GM18520 (cell line): Measurements from ENCODE around the gene CEP131.

Experiments
- ATAC-seq: cut with Tn5 transposase; IDR thresholded peaks from one replicate; pipeline ENCODE4 v1.9.1; 2021; ENCODE audit not compliant: unreplicated experiment

Gene CEP131

DNA sequence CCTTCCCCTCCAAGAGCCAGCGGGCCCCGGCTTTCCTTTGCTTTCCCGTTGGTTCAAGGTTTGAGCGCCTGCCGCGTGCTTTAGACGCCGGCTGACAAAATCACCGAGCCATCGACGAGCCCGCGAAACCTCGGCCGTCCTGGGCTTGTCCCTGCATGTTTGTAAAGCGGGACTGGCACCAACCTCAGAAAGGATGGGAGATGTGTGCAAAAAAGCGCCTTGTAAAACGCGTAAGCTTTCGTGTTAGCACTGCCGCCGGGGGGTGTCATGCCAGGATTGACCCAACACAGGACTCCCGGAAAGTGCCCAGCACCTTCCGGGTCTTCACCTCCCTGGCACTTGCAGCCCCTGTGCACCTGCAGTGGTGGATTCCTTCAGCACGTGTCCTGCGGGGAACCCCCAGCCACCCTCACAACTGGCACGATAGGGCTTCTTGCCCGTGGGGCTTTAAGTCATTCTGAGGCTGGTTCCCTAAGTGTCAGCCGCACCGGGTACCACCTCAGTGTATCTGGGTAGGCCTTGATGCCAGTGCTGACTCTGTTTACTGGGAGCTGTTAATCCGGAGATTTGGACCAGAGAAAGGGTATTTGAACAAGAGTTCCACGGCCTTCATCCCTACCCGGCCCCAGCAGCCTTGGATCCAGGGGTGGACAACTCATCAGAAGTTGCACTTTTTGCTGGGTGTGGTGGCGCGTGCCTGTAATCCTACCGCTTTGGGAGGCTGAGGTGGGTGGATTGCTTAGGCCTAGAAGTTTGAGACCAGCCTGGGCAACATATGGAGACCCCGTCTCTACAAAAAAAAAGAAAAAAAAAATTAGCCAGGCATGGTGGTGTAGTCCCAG is 17.2 kb upstream of the CEP131 start:
- ATAC-seq = no peak

GRCh38 chr17:81238815-81239713 is 16.3 kb upstream of the CEP131 start, which contains the start of the genes NDUFAF8 and TEPSIN:
Gene NDUFAF8, plus strand, starts transcription at chr17:81239318. Its CDS starts 46 bp downstream, at chr17:81239364.
Gene TEPSIN, minus strand, starts transcription at chr17:81239055. Its CDS starts 22 bp downstream, at chr17:81239033.
- ATAC-seq = peak; percentile 95

DNA sequence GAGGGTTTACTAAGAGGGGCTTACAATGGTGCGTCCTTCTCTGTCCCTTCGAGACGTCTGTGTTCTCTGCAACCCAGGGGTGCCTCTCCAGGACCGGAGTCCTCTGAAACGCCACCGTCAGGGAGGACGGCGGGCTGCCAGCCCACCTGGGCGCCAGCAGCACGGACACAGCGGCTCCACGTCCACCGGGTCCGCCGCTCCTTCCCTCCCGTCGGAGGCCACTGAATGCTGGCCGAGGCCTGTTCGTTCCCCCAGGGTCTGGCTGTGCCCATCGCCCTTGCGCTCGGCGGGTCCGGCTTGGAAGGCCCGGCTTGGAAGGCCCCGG is 15.7 kb upstream of the CEP131 start:
- ATAC-seq = no peak

DNA sequence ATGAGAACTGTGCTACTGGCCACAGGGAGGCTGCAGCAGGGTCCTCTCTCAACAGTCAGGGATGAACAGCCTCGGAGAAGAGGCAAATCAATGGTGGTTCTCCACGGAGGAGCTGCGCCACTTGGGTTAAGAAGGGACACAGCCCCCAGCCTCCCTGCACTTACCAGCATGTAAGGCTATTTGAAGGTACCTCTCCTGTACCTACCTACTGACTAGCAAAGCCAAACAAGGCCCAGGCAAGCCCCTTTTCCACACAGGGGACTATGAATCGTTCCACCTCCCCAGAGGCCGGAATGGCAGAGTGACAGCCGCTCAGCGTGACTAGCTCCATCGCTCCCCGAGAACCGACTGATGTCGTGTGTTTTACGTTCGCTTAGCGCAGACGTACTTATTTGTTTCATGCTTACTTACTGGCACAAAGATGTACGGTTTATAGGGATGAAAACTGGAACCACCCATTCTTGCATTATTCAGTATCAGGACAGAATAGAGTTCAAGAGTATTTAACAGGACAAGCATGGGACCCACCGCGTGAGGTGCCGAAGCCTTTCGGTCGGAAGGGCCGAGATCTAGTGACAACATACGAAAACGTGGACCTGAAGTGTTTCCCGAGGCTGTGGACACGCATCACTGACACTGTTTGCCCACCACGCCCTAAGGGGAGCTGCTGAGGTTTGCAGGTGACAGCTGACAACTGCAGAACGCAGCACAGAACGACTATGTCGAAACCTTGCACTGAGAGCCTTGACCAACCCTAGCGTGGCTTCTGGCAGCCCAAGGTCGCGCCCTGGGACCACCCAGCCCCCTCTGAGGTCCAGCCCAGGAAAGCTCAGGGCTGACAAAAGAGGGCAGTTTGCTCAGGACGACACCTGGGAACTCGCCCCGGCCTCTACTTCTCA is 15.1 kb upstream of the CEP131 start:
- no peak for ATAC-seq

DNA sequence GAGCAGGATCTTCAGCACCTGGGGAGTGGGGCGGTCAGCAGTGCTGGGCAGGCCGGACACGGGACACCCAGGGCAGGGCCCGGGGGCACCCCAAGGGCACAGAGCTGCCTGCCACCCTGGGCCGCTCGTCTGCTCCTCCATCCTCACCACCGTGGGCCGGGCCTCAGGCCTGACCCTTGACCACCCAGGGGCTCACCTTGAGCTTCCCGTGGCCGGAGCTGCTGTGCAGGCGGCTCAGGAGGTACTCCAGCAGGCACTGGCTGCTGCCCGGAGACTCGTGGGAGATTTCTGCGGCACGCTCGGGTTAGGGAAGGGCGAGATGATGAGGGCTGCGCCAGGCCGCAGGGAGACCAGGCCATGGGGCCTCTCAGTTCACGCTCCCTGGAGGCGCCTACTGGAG is 14.0 kb upstream of the CEP131 start:
- ATAC-seq = no peak

DNA sequence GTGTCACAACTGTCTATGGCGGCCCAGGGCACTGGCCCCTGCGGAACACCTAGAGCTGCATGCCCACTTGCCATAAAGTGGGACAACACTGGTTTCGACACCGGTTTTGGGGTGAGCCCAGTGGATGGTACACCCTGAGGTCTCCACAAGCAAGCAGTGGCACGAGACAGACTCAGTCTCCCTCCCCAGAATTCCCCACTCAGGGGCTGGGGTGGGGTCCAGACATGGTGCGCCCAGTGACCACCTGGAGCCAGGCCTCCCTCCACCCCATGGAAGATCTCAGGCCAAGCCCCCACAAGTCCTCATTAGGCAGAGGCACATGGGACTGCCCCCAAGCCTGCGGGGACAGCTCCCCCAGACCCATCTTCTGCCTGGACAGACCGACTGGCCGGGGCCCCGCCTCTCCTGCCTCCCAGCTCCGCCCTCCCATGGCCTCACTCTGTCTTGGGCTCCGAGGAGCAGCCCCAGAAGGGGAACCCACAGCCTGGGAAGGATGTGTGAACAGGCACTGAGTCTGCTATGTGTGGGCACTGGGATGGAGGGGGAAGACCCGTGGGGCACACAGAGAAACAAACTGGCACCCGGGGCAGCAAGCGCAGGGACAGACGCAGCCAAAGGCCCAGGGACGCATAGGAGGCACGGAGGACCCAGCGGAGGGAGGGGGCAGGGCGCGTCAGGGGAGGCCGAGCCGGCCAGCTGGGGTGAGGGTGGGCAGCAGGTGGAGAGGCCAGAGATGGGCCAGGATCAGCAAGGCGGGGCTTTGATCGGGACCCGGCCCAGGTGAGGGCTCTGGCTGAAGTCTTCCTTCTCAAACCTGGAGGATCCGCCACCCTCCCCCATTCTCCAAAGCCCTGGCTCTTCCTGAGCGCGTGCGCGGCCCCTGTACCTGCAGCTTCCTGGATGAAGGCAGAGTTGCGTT is 13.3 kb upstream of the CEP131 start:
- no peak for ATAC-seq

GRCh38 chr17:81234940-81235821 is 12.4 kb upstream of the CEP131 start:
- no peak for ATAC-seq

DNA sequence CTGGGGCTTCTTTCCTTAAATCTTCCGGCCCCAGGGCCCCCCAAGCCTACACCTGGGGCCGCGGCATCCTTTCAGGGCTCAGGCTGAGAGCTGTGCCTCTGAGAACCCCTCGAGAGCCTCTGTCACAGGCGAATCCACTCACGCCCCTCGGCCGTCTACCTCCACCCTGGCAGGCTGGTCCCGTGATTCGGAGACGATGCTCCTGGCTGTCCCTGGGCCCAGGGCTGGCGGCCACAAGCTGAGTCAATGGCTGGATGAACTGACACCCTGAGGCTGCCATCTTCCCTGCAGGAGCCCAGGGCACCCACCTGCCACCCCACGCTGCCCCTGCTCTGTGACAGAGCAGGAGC is 11.7 kb upstream of the CEP131 start:
- ATAC-seq = no peak

- ATAC-seq = no peak
Measured at GRCh38 chr17:81233811-81234505, 11.2 kb upstream of the CEP131 start.

GRCh38 chr17:81233316-81233715 is 10.6 kb upstream of the CEP131 start:
- ATAC-seq = no peak

GRCh38 chr17:81232616-81233241 is 10.0 kb upstream of the CEP131 start:
- no peak for ATAC-seq

DNA sequence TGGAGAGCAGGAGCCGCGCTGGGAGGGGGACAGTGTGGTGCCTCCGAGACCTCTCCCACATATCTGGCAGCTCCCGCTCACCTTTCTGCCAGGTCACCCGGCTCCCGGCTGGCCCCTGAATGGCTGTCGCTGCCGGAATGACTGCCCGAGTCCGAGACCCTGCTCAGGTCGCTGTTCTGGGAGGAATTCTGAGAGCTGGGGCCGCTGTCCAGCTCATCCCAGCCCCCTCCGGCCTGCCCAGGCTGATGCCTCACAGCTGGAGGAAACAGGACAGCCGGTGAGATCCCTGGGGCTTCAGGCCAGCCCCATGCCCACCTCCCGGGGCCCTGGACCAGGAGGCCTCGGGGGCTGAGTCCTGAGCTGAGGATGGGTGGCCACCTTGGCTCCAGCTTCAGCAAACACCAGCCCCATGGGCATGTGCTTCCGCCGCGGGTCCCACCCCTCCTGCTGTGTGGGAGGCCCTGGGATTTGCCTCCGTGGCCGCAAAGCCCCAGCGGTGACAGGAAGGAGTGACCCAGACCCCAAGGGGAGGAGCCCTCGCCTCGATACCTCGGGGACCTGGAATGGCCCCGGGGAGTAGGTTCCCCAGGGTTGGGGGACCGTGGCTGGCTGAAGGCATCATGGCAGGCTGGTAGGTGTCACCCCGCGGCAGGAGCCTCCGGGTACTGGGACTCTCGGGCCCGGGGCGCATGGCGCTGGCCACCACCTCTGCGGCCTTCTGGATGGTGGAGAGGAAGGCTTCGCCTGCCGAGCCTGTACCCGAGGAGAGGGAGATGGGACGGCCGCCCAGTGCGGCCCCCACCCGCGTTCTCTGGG is 9.2 kb upstream of the CEP131 start:
- ATAC-seq = no peak

DNA sequence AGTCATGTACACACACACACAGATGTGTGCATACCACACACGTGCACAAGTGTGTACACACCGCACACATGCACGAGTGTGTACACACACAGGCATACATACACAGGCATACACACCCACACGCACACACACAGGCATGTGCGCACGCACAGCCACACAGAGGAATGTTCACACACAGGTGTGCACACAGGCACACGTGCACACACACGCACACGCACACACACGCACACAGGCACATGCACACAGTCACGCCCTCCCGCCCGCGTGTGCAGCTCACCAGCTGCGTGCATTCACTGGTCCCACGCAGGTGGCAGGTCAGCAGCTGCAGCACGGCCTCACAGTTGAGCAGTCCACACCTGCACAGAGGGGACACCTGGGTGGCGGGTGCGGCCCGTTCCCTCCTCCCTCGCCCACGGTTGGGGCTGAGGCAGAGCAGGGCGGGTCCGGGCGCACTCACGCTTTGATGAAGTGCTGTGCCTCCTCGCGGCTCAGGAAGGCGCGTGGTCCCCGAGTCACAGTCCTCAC is 8.4 kb upstream of the CEP131 start:
- ATAC-seq = no peak

DNA sequence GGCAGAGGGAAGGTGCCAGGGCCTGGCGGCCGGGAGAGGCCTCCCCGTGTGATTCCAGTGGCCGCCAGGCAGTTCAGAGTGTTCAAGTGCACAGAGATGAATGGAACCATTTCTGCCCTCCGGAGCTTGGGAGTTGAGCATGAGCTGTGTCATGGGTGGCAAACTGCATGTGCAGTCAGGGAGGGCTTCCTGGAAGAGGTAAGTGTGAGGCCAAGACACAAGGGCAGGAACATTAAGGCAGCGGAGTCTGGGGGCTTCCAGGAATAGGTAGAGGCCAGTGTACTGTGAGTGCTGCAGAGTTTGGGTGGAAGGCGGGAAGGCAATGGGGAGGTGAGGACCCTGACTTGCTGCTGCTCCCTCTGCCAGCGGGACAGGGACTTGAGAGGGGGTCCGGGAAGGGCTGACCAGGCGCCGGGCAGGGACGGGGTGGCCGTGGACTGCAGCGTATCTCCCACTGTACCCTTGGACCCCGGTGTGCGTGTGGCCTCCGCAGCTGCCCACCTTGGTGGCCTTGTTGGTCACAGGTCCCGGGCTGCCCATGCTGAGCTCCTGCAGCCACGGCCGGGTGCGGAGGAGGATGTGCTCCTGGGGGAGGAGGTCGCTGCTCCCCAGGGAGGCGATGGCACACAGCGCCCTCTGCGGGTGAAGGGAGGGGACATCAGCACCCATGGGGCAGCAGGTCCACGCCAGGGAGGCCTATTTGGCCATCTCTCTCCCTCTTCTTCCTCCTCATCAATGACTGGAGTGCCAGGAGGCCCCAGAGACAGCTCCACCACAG is 7.5 kb upstream of the CEP131 start:
- ATAC-seq = no peak

DNA sequence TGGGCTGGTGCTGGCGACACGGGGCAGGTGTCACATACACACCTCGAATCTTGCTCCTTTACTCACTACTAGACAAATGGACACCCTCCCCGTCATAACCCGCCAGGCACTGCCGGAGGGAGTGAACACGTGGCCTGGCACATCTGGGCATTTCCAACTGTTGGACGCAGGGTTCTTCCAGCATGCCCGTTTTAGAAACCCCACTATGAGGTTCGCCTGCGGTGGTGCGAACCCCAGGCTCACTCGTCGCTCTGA is 6.8 kb upstream of the CEP131 start:
- ATAC-seq = no peak
